Measurements from ENCODE around the gene BDKRB1. TPM values are rescaled to one million over a fixed set of nuclear protein-coding genes. Genes with fewer than 3 reads are reported as not detected.

Gene BDKRB1
- total RNA-seq, 4 donors from 2014 or later, result 0.91 to 5.4 (median 1.8) TPM

DNA sequence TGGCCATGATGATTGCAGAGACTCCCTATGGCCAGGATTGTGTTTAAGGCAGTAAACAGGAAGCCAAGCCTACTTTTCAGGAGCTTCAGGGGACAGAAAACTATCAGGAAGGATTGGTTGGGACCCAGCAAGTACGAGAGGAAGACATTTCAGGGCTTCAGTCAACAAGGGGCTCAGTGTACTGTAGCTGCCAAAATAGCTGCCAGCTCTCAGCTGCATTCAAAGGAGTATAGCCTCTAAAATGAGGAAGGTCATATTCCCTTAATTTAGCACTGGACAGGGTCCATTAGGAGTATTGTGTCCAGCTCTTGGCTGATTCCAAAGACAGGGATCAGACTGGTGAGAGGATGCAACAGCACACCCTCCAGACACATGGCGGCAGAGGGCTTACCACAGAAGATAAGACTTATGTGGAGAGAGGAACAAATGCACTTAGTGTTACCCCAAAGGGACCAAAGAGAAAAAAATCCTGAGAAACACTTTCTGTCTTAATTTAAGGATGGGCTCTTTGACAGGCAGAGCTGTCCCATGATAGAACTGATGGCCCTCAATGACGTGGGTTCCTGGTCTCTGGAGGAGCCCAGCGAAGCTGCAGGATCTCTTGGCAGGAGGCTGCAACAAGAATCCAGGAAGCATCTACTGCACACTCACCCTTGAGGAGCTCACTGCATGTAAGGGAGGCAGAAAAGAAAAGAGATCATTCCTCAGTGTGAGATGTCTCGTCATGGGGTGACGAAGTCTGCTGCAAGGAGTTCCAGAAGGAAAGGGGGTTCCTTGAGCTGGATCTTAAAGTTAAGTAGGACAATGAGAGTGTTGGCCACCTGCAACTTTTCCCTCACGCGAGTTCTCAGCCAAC lies 14.8 kb downstream of the BDKRB1 start:
- DNase-seq (ENCODE audit: low spot score in 2 of 2), result no peak
- TF ChIP-seq, protein P1, sequence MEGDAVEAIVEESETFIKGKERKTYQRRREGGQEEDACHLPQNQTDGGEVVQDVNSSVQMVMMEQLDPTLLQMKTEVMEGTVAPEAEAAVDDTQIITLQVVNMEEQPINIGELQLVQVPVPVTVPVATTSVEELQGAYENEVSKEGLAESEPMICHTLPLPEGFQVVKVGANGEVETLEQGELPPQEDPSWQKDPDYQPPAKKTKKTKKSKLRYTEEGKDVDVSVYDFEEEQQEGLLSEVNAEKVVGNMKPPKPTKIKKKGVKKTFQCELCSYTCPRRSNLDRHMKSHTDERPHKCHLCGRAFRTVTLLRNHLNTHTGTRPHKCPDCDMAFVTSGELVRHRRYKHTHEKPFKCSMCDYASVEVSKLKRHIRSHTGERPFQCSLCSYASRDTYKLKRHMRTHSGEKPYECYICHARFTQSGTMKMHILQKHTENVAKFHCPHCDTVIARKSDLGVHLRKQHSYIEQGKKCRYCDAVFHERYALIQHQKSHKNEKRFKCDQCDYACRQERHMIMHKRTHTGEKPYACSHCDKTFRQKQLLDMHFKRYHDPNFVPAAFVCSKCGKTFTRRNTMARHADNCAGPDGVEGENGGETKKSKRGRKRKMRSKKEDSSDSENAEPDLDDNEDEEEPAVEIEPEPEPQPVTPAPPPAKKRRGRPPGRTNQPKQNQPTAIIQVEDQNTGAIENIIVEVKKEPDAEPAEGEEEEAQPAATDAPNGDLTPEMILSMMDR (IDR thresholded peaks at IDR 0.05), result no peak
- no peak for TF ChIP-seq POLR2A (IDR thresholded peaks at IDR 0.05)
- 60 to 65% methylated on average over 8 of the region's 8 CpGs for WGBS, 2 donors
- H3K4me3 ChIP-seq (ENCODE audit: low read depth, poor library complexity, severe bottlenecking), result no peak overlapping the region
- intact Hi-C loops (cut with DNase I; ENCODE audit: low total_unique reads), result no loop called here

DNA sequence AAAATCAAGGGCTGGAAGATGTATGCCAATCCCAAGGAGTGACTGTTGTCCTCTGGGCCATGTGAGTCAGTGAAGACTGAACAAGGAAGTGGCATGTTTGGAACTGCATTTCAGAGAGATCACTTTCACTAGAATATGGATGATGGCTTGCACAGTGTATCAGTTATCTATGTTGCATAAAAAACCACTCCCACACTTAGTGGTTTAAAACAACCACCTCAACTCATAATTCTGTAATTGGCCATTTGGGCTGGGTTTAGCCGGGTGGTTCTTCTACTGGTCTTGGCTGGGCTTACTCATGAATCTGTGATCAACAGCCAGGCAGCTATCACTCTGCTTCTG lies 15.4 kb downstream of the BDKRB1 start:
- no peak overlapping the region for H3K4me3 ChIP-seq (ENCODE audit: low read depth, poor library complexity, severe bottlenecking)
- TF ChIP-seq, protein P1 (IDR thresholded peaks at IDR 0.05), result no peak
- TF ChIP-seq POLR2A (IDR thresholded peaks at IDR 0.05), result no peak
- DNase-seq (ENCODE audit: low spot score in 2 of 2), result no peak
- WGBS, 2 donors, result 53 to 60% methylated on average over 1 of the region's 1 CpG
- intact Hi-C loops (cut with DNase I; ENCODE audit: low total_unique reads), result no loop called here

GRCh38 chr14:96272777-96273473 lies 16.9 kb downstream of the BDKRB1 start:
- no peak overlapping the region for H3K4me3 ChIP-seq (ENCODE audit: low read depth, poor library complexity, severe bottlenecking)
- WGBS, 2 donors, result 20 to 32% methylated on average over 3 of the region's 3 CpGs
- TF ChIP-seq, protein P1 (IDR thresholded peaks at IDR 0.05), result no peak
- no peak for TF ChIP-seq POLR2A (IDR thresholded peaks at IDR 0.05)
- intact Hi-C loops (cut with DNase I; ENCODE audit: low total_unique reads), result no loop called here
- peak in 1 of 2 donors; percentile 37 for DNase-seq (ENCODE audit: low spot score in 2 of 2)

GRCh38 chr14:96273629-96274028 lies 17.6 kb downstream of the BDKRB1 start:
- WGBS, 2 donors, result 58 to 73% methylated on average over 5 of the region's 5 CpGs

GRCh38 chr14:96274122-96274521 lies 18.1 kb downstream of the BDKRB1 start:
- no peak for TF ChIP-seq POLR2A (IDR thresholded peaks at IDR 0.05)
- TF ChIP-seq, protein P1 (IDR thresholded peaks at IDR 0.05), result no peak
- intact Hi-C loops (cut with DNase I; ENCODE audit: low total_unique reads), result no loop called here
- H3K4me3 ChIP-seq (ENCODE audit: low read depth, poor library complexity, severe bottlenecking), result no peak overlapping the region
- 55 to 63% methylated on average over 5 of the region's 5 CpGs for WGBS, 2 donors
- no peak for DNase-seq (ENCODE audit: low spot score in 2 of 2)

More at GRCh38 chr14:96273629-96274028, 17.6 kb downstream of the BDKRB1 start:
- intact Hi-C loops (cut with DNase I; ENCODE audit: low total_unique reads), result no loop called here
- no peak overlapping the region for H3K4me3 ChIP-seq (ENCODE audit: low read depth, poor library complexity, severe bottlenecking)
- DNase-seq (ENCODE audit: low spot score in 2 of 2), result no peak
- TF ChIP-seq, protein P1 (IDR thresholded peaks at IDR 0.05), result no peak
- TF ChIP-seq POLR2A (IDR thresholded peaks at IDR 0.05), result no peak

Data from lower leg skin (tissue), 4 donors.